Stimulated activated CD8-positive, alpha-beta memory T cell treated with anti-CD3 and anti-CD28 coated beads, Interleukin-7, amount 100 ng/mL, for 24 hours (primary cell): ENCODE data around the gene CADM2.
"Not testable (repeated sequence)": the region's sequence is repeated elsewhere in the genome, so short reads cannot be mapped to it uniquely, and the experiment has no call there.

Experiments used
- DNase-seq: peaks from one replicate; pipeline ENCODE4 v3.0.0-alpha.2; 2020; ENCODE audit warnings: low read depth

CADM2 gene

DNA sequence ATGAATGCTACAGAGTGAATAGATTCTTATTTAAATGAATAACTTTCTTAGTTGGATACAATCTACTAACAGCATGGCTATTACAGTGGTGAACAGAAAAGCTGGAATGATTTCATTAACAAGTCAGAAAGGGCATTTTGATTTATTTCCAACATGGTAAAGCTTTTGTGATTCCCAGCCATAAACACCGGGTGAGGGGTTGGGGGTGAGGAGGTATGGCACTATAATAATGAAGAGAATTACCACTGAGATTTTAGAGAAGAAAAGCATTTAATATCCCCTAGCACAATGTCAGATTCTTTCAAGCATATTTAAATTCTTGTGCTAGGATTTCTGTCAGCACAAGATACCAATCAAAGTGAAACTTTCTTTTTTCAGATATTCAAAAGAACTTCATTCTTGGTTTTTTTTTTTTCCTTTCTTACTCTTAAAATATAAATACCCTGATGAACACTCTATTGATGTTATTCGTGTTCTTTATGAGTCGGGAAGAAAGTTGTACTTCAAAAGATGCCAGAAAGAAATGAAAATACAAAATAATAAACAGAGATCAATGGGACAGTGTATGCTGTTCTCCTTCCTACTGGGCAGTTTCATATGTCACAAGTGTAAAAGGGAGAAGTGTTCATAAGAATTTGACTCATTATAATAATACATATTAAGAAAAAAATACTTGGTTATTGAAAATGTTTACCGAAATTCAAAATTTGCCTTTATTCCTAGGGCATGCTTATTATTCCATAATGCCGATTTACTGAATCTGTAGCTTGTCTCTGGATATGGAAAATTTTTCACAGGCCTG is 522.8 kb downstream of the CADM2 start:
- no peak for DNase-seq

- DNase-seq, result no peak
These were observed 523.4 kb downstream of the CADM2 start for GRCh38 chr3:85482213-85482490.

- no peak for DNase-seq
These were observed 525.2 kb downstream of the CADM2 start for GRCh38 chr3:85483986-85484385.

DNA sequence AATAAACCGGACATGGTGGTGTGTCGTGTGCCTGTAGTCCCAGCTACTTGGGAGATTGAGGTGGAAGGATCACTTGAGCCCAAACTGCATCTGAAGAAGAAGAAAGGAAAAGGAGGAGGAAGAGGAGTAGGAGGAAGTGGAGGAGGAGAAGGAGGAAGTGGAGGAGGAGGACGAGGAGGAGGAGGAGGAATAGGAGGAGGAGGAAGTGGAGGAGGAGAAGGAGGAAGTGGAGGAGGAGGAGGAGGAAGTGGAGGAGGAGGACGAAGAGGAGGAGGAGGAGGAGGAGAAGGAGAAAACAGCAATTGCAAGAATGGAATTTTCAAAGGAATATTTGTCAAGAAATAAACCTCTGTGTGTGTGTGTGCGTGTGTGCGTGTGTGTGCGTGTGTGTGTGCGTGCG is 528.6 kb downstream of the CADM2 start:
- no peak for DNase-seq

DNA sequence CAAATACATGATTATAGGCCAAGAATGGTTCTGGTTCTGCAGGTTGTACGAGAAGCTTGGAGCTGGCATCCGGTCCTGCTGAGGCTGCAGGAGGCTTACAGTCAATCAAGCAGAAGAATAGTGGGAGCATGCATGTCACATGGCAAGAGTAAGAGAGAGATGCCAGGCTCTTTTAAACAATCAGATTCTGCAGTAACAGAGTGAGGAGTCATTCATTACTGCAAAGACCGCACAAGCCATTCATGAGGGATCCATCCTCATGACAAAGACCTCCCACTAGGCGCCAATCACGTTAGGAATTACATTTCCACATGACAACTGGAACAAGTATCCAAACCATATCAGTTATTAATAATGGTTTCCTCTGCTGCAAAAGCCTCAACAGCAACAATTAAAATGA is 536.8 kb downstream of the CADM2 start:
- DNase-seq, result no peak

DNA sequence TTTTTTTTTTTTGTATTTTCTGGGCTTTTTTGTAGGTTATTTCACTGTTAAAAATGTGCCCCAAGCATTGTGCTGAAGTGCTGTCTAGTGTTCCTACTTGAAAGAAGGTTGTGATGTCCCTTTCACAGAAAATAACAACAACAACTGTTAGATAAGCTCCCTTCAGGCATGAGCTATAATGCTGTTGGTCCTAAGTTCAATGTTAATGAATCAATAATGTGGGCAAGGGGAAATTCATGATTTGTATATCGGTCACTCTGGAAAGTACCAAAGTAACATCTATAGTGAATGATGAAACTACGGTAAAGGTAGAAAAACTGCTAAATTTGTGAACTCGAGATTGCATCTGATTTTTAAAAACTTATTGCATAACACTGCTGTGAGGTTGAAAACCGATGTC is 539.4 kb downstream of the CADM2 start:
- DNase-seq, result no peak

- no peak for DNase-seq
These were observed 543.5 kb downstream of the CADM2 start for GRCh38 chr3:85502148-85502875.

DNA sequence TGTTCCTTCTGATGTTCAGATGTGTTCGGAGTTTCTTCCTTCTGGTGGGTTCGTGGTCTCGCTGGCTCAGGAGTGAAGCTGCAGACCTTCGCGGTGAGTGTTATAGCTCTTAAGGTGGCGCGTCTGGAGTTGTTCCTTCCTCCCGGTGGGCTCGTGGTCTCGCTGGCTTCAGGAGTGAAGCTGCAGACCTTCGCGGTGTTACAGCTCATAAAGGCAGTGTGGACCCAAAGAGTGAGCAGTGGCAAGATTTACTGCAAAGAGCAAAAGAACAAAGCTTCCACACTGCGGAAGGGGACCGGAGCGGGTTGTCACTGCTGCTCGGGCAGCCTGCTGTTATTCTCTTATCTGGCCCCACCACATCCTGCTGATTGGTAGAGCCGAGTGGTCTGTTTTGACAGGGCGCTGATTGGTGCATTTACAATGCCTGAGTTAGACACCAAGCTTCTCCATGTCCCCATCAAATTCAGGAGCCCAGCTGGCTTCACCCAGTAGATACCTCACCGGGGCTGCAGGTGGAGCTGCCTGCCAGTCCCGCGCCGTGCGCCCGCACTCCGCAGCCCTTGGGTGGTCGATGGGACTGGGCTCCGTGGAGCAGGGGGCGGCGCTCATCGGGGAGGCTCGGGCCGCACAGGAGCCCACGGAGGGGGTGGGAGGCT is 545.5 kb downstream of the CADM2 start:
- not testable (repeated sequence) for DNase-seq

DNA sequence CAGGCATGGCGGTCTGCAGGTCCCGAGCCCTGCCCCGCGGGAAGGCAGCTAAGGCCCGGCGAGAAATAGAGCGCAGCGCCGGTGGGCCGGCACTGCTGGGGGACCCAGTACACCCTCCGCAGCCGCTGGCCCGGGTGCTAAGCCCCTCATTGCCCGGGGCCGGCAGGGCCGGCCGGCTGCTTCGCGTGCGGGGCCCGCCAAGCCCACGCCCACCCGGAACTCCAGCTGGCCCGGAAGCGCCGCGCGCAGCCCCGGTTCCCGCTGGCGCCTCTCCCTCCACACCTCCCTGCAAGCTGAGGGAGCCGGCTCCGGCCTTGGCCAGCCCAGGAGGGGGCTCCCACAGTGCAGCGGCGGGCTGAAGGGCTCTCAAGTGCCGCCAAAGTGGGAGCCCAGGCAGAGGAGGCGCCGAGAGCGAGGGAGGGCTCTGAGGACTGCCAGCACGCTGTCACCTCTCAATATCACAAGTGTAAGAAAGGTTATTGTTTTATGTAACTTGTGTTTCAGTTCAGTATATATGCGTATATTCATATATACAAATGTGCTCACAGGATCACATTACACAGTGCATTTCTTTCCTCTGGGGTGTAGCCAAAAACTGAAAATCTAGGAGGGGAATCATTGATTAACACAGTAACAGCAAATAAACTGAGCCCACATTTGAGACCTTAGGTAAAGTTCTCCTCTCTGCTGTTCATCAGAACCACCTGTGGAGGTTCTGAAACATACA is 546.2 kb downstream of the CADM2 start:
- DNase-seq, result not testable (repeated sequence)

GRCh38 chr3:85507052-85507451 is 548.3 kb downstream of the CADM2 start:
- not testable (repeated sequence) for DNase-seq

GRCh38 chr3:85508659-85509058 is 549.9 kb downstream of the CADM2 start:
- DNase-seq, result no peak

DNA sequence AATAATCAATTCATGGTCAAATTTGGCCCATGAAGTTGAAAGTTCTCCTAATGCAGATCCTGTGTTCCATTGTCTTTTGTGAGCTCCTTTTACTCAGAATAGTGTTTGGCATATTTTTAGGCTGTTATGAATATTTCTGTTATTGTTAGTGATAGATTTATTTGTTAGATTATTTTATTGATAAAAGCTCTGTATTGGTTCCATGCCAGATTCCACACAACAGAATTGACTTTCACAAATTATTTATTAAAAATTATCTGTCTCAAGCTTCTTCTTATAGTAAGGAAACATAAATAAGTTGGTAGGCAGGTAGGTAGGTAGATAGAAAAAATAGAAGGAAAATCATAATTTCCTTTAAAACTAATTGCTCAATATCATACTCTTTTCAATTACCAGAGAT is 557.4 kb downstream of the CADM2 start:
- DNase-seq, result no peak

- DNase-seq, result no peak
These were observed 565.3 kb downstream of the CADM2 start for GRCh38 chr3:85524104-85524503.

- no peak for DNase-seq
These were observed 566.5 kb downstream of the CADM2 start for GRCh38 chr3:85525264-85525663.

GRCh38 chr3:85533586-85533985 is 574.8 kb downstream of the CADM2 start:
- no peak for DNase-seq

DNA sequence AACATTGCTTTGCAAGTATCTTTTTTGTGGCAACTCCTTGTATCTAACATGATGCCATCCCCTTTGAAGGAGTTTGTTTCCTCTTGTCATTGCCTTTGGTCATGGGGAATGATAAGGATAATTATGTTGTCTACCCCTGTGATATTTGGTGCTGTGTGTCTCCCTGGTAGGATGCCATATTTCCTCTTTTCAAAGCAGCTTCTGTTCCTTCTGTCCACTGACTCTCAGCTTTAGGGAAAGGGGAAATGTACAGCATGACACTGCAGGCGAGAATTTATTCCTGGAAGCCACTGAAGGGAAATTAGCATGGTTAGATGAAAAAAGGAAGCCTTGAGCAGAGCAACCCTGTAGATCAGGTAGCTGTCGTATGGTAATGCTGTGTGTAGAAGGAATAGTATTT is 576.7 kb downstream of the CADM2 start:
- no peak for DNase-seq

GRCh38 chr3:85539232-85539631 is 580.4 kb downstream of the CADM2 start:
- no peak for DNase-seq

DNA sequence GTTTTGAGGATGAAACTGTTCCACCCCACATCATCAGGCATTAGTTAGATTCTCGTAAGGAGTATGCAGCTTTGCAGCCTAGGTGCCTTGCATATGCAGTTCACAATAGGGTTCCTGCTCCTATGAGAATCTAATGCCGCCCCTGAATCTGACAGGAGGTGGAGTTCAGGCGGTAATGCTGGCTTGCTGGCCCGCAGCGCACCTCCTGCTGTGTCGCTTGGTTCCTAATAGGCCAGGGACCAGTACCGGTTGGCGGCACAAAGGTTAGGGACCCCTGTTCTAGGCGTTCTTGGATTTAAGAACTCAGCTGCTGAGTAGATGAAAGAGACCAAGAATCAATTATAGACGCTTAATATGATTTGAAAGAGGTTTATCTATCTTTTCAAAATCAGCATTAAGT is 595.4 kb downstream of the CADM2 start:
- no peak for DNase-seq

DNA sequence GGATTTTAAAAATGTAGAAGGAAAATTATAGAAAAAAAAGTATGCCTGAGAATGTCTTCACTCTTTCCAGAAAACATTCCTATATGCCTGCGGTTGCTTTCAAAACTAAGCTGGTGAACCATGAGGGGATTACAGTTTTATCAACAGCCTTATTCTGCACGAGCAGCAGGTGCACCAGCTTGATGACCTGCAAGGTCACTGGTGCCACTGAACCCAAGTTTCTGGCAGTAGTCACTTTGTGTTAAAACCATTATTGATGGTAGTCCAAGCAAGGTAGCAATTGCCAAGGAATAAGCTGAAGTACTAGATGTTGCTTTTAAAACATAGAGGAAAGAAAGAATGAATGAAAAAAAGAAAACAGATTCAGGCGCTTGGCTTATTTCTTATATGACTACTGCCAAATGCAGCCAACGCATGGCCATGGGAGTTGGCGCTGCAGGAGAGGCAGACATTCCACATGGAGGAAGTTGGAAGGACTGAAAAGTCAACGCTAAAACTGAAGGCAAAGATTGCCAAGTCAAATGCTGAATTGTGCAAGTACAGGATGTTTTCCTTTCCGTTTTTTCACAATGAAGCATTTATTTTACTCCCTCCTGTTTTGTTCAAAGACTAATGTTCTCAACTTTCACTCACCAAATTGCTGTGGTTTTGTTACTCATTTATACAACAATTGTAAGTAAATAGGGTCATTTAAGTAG is 601.4 kb downstream of the CADM2 start:
- no peak for DNase-seq

DNA sequence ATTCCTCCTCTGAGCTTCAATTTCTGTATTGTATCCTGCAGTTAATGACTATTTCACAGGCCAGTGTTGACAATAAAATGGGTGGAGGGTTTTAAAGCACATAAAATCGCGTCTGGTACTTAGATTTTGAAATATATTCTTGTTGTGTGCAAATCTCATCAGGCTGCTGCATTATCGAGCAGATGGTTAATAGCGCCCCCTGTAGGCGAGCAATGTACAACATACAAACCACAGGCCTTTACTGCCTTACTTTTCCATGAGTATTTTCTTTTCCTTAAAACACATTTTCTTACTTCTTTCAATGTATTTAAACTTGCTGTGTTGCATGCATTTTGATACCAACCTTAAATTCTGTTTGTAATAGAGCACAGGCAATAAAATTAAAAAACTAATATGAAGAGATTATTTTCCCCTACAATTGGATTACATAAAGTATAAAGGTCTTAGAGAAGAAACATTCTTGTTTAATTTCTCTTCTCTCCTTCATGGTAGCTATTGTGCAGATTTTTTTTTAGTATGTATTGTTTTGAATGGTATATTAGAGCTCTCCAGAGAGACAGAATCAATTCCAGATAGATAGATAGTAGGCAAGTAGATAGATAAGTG is 608.4 kb downstream of the CADM2 start:
- no peak for DNase-seq

DNA sequence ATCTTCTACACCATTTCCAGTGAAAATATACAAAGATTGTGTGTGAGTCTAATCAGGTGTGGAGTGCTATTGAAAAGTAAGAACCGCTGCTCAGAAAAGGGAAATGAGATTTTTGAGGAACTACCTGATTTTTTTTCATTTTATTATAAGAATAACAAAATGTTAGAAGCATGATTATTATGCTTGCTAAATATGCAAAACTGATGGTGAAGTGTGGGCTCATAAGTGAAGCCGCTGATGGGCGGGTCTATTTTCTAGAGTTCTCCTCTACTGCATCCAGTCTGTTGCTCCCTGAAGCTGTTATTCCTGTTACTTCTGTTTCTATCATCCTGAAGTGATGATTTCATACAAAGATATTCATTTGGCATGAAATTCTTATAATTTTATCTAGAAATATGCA is 612.0 kb downstream of the CADM2 start:
- no peak for DNase-seq

- DNase-seq, result no peak
These were observed 613.0 kb downstream of the CADM2 start for GRCh38 chr3:85571835-85572234.
